Activated effector memory CD4-positive, alpha-beta T cell treated with anti-CD3 and anti-CD28 coated beads, Interleukin-2, amount 50 U/mL, for 16 hours (primary cell): ENCODE data around the gene CAPN10.
A peak's percentile ranks its signal among the peaks of the same experiment; 100 is the strongest.

Experiments used
- DNase-seq: peaks from one replicate; pipeline ENCODE4 v3.0.0-alpha.2; 2020

CAPN10 gene

GRCh38 chr2:240626531-240627300 is 40.2 kb downstream of the CAPN10 start:
- DNase-seq, result peak; percentile 67

- peak; percentile 50 for DNase-seq
Observed at GRCh38 chr2:240627736-240628506, 41.4 kb downstream of the CAPN10 start.

GRCh38 chr2:240628507-240628807 is 41.9 kb downstream of the CAPN10 start:
- DNase-seq, result peak; percentile 52

GRCh38 chr2:240628808-240629618 is 42.5 kb downstream of the CAPN10 start:
- peak; percentile 57 for DNase-seq

- no peak for DNase-seq
Observed at GRCh38 chr2:240629619-240629967, 43.1 kb downstream of the CAPN10 start.

- peak; percentile 57 for DNase-seq
Observed at GRCh38 chr2:240629968-240630770, 43.6 kb downstream of the CAPN10 start.

- DNase-seq, result peak; percentile 54
Observed at GRCh38 chr2:240630771-240631547, 44.4 kb downstream of the CAPN10 start.

GRCh38 chr2:240631548-240632305 is 45.2 kb downstream of the CAPN10 start:
- DNase-seq, result peak; percentile 56

GRCh38 chr2:240632306-240632721 is 45.8 kb downstream of the CAPN10 start:
- DNase-seq, result peak; percentile 58

GRCh38 chr2:240635121-240635997 is 48.8 kb downstream of the CAPN10 start:
- peak; percentile 53 for DNase-seq

GRCh38 chr2:240635998-240636547 is 49.5 kb downstream of the CAPN10 start:
- DNase-seq, result peak; percentile 30

GRCh38 chr2:240636563-240637115 is 50.1 kb downstream of the CAPN10 start:
- peak; percentile 45 for DNase-seq

GRCh38 chr2:240637116-240637900 is 50.8 kb downstream of the CAPN10 start:
- peak; percentile 45 for DNase-seq

- peak; percentile 47 for DNase-seq
Observed at GRCh38 chr2:240637901-240638345, 51.4 kb downstream of the CAPN10 start.

- peak; percentile 51 for DNase-seq
Observed at GRCh38 chr2:240638512-240639160, 52.1 kb downstream of the CAPN10 start.

GRCh38 chr2:240639566-240639965 is 53.0 kb downstream of the CAPN10 start:
- peak; percentile 53 for DNase-seq

- peak; percentile 61 for DNase-seq
Observed at GRCh38 chr2:240640939-240641338, 54.4 kb downstream of the CAPN10 start.
